ENCODE measurements around the gene IRF2BP2. TPM values are rescaled to one million over a fixed set of nuclear protein-coding genes. Genes with fewer than 3 reads are reported as not detected.

Gene IRF2BP2
- total RNA-seq, 1 donor from 2014 or later, result 158 TPM

- no peaks in the 10 kb centered on the region for H3K36me3 Mint-ChIP-seq (ENCODE audit: low read depth, unreplicated experiment)
- DNase-seq (ENCODE audit: low spot score), result no peak
- TF ChIP-seq CTCF (IDR thresholded peaks at IDR 0.05; ENCODE audit: unreplicated experiment), result no peak
- H3K27me3 Mint-ChIP-seq (ENCODE audit: unreplicated experiment), result peaks cover 5% of the 10 kb centered on the region
- peaks cover 3% of the 10 kb centered on the region for H3K4me1 Mint-ChIP-seq (ENCODE audit: unreplicated experiment)
- no peak overlapping the region for H3K4me3 Mint-ChIP-seq (ENCODE audit: unreplicated experiment)
- no peaks in the 10 kb centered on the region for H3K9me3 Mint-ChIP-seq (ENCODE audit: unreplicated experiment)
- no peak overlapping the region for H3K27ac Mint-ChIP-seq (ENCODE audit: unreplicated experiment)
Observed at GRCh38 chr1:234562334-234562733, 47.6 kb downstream of the IRF2BP2 start.

DNA sequence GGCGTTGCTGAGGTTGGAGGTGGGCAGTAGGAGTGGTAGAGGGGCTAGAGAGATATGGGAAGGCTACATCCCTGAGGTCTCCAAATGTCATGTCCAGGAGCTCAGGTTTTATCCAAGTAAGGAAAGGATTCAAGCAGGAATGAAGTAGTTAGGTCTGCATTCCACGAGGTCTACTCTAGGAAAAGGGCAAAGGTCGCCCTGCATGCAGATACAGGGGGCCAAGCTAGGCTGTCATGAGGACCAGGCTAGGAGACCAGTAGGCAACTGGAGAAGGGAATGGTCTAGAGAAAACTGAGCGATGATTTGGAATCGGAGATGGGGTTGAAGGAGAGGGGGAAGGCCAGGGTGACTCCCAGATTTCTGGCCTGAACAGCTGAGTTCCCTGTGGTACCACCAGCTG, 48.7 kb downstream of the IRF2BP2 start:
- Mint-ChIP-seq H3K27me3 (ENCODE audit: unreplicated experiment) (peaks cover 5% of the 10 kb centered on the region), H3K4me3 (ENCODE audit: unreplicated experiment) (no peak overlapping the region), H3K4me1 (ENCODE audit: unreplicated experiment) (peaks cover 3% of the 10 kb centered on the region), H3K9me3 (ENCODE audit: unreplicated experiment) (no peaks in the 10 kb centered on the region), H3K36me3 (ENCODE audit: low read depth, unreplicated experiment) (no peaks in the 10 kb centered on the region), H3K27ac (ENCODE audit: unreplicated experiment) (no peak overlapping the region)
- no peak for TF ChIP-seq CTCF (IDR thresholded peaks at IDR 0.05; ENCODE audit: unreplicated experiment)
- no peak for DNase-seq (ENCODE audit: low spot score)

DNA sequence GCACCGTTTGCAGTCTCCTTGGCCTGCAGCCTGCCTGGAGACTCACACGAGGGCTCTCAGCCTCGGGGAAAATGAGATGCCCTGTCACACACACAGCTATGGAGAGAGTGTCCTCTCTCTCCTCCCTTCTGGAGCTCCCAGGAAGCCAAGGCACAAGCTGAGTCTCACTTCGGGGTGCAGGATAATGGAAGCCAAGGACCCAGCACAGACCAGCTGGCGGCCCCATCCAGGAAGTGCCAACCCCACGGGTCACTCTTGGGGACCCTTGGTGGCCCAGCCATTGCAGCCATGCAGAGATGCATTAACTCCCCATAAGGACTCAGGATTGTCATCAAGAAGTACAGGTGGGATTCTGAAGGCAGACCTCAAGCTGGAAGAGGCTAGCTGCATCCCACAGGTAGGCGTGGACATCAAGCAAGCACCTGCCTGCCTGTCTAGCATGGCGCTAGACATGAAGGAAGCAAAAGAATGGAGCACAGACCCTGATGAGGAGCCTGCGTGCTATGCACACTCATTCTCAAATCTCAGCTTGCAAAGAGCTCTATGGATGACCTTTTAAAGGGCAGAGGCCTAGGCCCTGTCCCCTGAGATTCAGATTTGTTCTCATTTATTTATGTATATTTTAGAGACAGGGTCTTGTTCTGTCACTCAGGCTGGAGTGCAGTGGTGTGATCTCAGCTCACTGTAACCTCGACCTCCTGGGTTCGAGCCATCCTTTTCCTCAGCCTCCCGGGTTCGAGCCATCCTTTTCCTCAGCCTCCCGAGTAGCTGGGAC, 49.9 kb downstream of the IRF2BP2 start:
- no peak for DNase-seq (ENCODE audit: low spot score)
- H3K36me3 Mint-ChIP-seq (ENCODE audit: low read depth, unreplicated experiment), result no peaks in the 10 kb centered on the region
- H3K27ac Mint-ChIP-seq (ENCODE audit: unreplicated experiment), result no peak overlapping the region
- TF ChIP-seq CTCF (IDR thresholded peaks at IDR 0.05; ENCODE audit: unreplicated experiment), result no peak
- peaks cover 8% of the 10 kb centered on the region for H3K4me1 Mint-ChIP-seq (ENCODE audit: unreplicated experiment)
- H3K9me3 Mint-ChIP-seq (ENCODE audit: unreplicated experiment), result no peaks in the 10 kb centered on the region
- H3K27me3 Mint-ChIP-seq (ENCODE audit: unreplicated experiment), result peaks cover 5% of the 10 kb centered on the region
- no peak overlapping the region for H3K4me3 Mint-ChIP-seq (ENCODE audit: unreplicated experiment)

DNA sequence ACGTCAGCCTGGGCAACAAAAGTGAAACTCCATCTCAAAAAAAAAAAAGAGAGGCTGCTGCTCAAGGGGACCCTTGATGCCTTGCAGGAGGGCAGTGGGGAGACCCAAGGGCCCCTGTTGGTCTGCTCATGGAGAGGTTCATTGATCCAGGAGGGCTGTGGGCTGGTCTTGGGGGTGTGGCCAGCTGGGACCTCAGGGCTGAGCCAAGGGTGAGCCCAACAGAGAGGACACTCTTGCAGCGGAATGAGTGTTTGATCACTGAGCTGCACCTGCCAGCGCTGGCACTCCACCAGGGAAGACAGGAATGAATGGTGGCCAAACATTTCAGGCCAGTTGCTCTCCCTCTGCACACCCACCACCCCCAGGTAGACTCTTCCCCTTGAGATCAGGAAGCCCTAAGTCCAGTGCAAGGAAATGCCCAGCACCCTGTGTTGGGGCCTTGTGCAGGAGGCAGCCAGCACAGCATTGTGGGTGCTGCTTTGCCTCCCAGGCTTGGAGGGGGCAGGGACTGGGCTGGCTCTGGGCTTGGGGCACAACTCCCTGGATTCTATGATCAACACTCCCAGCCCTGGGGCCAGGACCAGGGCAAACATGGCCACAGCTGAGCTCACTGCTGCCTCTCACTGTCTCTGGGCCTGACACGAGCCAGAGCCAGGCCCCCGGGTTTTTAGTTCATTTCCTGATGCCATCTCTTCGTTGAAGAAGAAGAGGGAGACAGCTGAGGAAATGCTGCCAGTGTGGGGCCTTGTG, 50.7 kb downstream of the IRF2BP2 start:
- H3K36me3 Mint-ChIP-seq (ENCODE audit: low read depth, unreplicated experiment), result no peaks in the 10 kb centered on the region
- H3K27ac Mint-ChIP-seq (ENCODE audit: unreplicated experiment), result no peak overlapping the region
- TF ChIP-seq CTCF (IDR thresholded peaks at IDR 0.05; ENCODE audit: unreplicated experiment), result no peak
- no peak for DNase-seq (ENCODE audit: low spot score)
- H3K4me1 Mint-ChIP-seq (ENCODE audit: unreplicated experiment), result peaks cover 12% of the 10 kb centered on the region
- H3K9me3 Mint-ChIP-seq (ENCODE audit: unreplicated experiment), result no peaks in the 10 kb centered on the region
- peaks cover 5% of the 10 kb centered on the region for H3K27me3 Mint-ChIP-seq (ENCODE audit: unreplicated experiment)
- no peak overlapping the region for H3K4me3 Mint-ChIP-seq (ENCODE audit: unreplicated experiment)

- Mint-ChIP-seq H3K4me3 (ENCODE audit: unreplicated experiment) (no peak overlapping the region), H3K9me3 (ENCODE audit: unreplicated experiment) (no peaks in the 10 kb centered on the region), H3K27me3 (ENCODE audit: unreplicated experiment) (peaks cover 5% of the 10 kb centered on the region), H3K27ac (ENCODE audit: unreplicated experiment) (no peak overlapping the region), H3K4me1 (ENCODE audit: unreplicated experiment) (peaks cover 21% of the 10 kb centered on the region), H3K36me3 (ENCODE audit: low read depth, unreplicated experiment) (no peaks in the 10 kb centered on the region)
- no peak for DNase-seq (ENCODE audit: low spot score)
- TF ChIP-seq CTCF (IDR thresholded peaks at IDR 0.05; ENCODE audit: unreplicated experiment), result no peak
Observed at GRCh38 chr1:234558330-234558836, 51.6 kb downstream of the IRF2BP2 start.

All from endothelial cell (in vitro differentiated cells).